Neural progenitor cell (in vitro differentiated cells): ENCODE data around the gene SIPA1. TPM values are rescaled to one million over a fixed set of nuclear protein-coding genes. Genes with fewer than 3 reads are reported as not detected.
A peak's percentile ranks its signal among the peaks of the same experiment; 100 is the strongest.

Source experiments
- DNase-seq: peaks from one replicate; pipeline ENCODE4 v3.0.0-alpha.2; 2016; ENCODE audit warnings: low spot score
- H2AFZ ChIP-seq: fragments of 200-600 bp; sonication (generic); replicated peaks from 2 replicates; pipeline ENCODE4 v1.6.1; 2016; ENCODE audit warnings: antibody characterized with exemption
- H3F3A ChIP-seq: fragments of 200-600 bp; sonication (generic); 2 replicates; pipeline ENCODE4 v1.6.1; 2016; ENCODE audit warnings: antibody characterized with exemption, low read depth
- H3K27ac ChIP-seq: fragments of 200-600 bp; sonication (generic); 2 replicates; pipeline ENCODE4 v1.5.1; 2016; ENCODE audit warnings: mild to moderate bottlenecking
- H3K27me3 ChIP-seq: fragments of 200-600 bp; sonication (generic); 2 replicates; pipeline ENCODE4 v1.6.1; 2016; ENCODE audit warnings: mild to moderate bottlenecking, moderate library complexity
- H3K36me3 ChIP-seq: fragments of 200-600 bp; sonication (generic); 2 replicates; pipeline ENCODE4 v1.5.1; 2016
- H3K4me1 ChIP-seq: fragments of 200-600 bp; sonication (generic); 2 replicates; pipeline ENCODE4 v1.6.1; 2016; ENCODE audit warnings: mixed run types
- H3K4me2 ChIP-seq: fragments of 200-600 bp; sonication (generic); 2 replicates; pipeline ENCODE4 v1.6.1; 2016
- H3K4me3 ChIP-seq: fragments of 200-600 bp; sonication (generic); 2 replicates; pipeline ENCODE4 v1.5.1; 2016
- H3K79me2 ChIP-seq: fragments of 200-600 bp; sonication (generic); 2 replicates; pipeline ENCODE4 v1.6.1; 2016; ENCODE audit warnings: low read depth
- H3K9ac ChIP-seq: fragments of 200-600 bp; sonication (generic); 2 replicates; pipeline ENCODE4 v1.6.1; 2016
- H3K9me3 ChIP-seq: fragments of 200-600 bp; sonication (generic); 2 replicates; pipeline ENCODE4 v1.5.1; 2016; ENCODE audit warnings: low read depth
- H4K20me1 ChIP-seq: fragments of 200-600 bp; sonication (generic); 2 replicates; pipeline ENCODE4 v1.6.1; 2016; ENCODE audit warnings: low read depth
- H3K27ac Mint-ChIP-seq: 3 replicates; pipeline ENCODE4 v1.8.0; 2021; ENCODE audit warnings: mixed read lengths
- H3K27me3 Mint-ChIP-seq: 2 replicates; pipeline ENCODE4 v1.8.0; 2022; ENCODE audit warnings: low read depth, mild to moderate bottlenecking, inconsistent platforms, moderate library complexity, mixed read lengths; ENCODE audit not compliant: insufficient read depth
- H3K36me3 Mint-ChIP-seq: 3 replicates; pipeline ENCODE4 v1.8.0; 2021; ENCODE audit warnings: mixed read lengths
- H3K4me1 Mint-ChIP-seq: 3 replicates; pipeline ENCODE4 v1.8.0; 2021; ENCODE audit warnings: mixed read lengths
- H3K4me3 Mint-ChIP-seq: 3 replicates; pipeline ENCODE4 v1.8.0; 2021; ENCODE audit warnings: mild to moderate bottlenecking, moderate library complexity, mixed read lengths
- H3K9me3 Mint-ChIP-seq: 3 replicates; pipeline ENCODE4 v1.8.0; 2020; ENCODE audit warnings: mixed read lengths
- EZH2 ChIP-seq: fragments of 200-600 bp; sonication (generic); IDR thresholded peaks from 2 replicates; pipeline ENCODE4 v1.6.1; 2017; ENCODE audit warnings: antibody characterized with exemption, mild to moderate bottlenecking, moderate library complexity
- EZH2phosphoT487 ChIP-seq: fragments of 200-600 bp; sonication (generic); IDR thresholded peaks from 2 replicates; pipeline ENCODE4 v1.6.1; 2017; ENCODE audit warnings: antibody characterized with exemption
- total RNA-seq: library from RNA; depleted of rRNA; stranded (reverse); fragments of >200 nt; gene quantifications from 2 replicates; pipeline ENCODE4 v1.2.3, GENCODE V29; 2015; ENCODE audit warnings: low replicate concordance
- TF ChIP-seq, protein P1 (sequence below): fragments of 200-600 bp; sonication (generic); IDR thresholded peaks from 2 replicates; pipeline ENCODE4 v1.5.1; 2017; ENCODE audit warnings: antibody characterized with exemption, mild to moderate bottlenecking

Gene SIPA1
- total RNA-seq, 1 donor from 2014 or later, result 4.7 TPM

DNA sequence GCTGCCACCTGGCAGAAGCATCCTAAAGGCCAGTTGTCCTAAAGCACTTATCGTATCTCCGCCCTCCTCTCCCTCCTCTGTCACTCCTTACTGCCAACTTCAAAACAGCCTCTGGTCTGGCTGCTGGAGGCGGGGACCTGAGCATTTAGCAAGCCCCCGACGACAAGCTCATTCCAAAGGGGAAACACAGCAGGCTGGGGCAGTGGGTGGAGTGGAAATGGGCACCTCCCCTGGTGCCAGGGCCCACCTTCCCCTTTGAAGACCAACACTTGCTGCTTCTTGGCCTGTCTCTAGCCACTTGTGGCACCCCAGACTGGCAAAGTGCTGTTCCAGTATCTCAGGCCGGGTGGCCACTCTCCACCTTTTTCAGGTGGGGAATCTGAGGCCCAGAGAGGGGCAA is 27.5 kb upstream of the SIPA1 start:
- H3K27ac Mint-ChIP-seq, result no peak overlapping the region
- H3K27ac ChIP-seq, result no peak overlapping the region
- TF ChIP-seq, protein P1, sequence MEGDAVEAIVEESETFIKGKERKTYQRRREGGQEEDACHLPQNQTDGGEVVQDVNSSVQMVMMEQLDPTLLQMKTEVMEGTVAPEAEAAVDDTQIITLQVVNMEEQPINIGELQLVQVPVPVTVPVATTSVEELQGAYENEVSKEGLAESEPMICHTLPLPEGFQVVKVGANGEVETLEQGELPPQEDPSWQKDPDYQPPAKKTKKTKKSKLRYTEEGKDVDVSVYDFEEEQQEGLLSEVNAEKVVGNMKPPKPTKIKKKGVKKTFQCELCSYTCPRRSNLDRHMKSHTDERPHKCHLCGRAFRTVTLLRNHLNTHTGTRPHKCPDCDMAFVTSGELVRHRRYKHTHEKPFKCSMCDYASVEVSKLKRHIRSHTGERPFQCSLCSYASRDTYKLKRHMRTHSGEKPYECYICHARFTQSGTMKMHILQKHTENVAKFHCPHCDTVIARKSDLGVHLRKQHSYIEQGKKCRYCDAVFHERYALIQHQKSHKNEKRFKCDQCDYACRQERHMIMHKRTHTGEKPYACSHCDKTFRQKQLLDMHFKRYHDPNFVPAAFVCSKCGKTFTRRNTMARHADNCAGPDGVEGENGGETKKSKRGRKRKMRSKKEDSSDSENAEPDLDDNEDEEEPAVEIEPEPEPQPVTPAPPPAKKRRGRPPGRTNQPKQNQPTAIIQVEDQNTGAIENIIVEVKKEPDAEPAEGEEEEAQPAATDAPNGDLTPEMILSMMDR, result no peak
- no peak for TF ChIP-seq EZH2
- TF ChIP-seq EZH2phosphoT487, result no peak
- H2AFZ ChIP-seq, result no peak overlapping the region
- H3K27me3 Mint-ChIP-seq, result peaks cover 11% of the 10 kb centered on the region
- no peak overlapping the region for H3K4me2 ChIP-seq
- peaks cover 16% of the 10 kb centered on the region for H3K36me3 Mint-ChIP-seq
- peaks cover 25% of the 10 kb centered on the region for H3K4me1 ChIP-seq
- no peaks in the 10 kb centered on the region for H3K9me3 Mint-ChIP-seq
- no peak overlapping the region for H3K4me3 ChIP-seq
- H3K79me2 ChIP-seq, result peaks cover 27% of the 10 kb centered on the region
- H3K4me3 Mint-ChIP-seq, result peak overlapping the region; percentile 25
- peaks cover 61% of the 10 kb centered on the region for H4K20me1 ChIP-seq
- peaks cover 7% of the 10 kb centered on the region for H3K27me3 ChIP-seq
- H3F3A ChIP-seq, result peaks cover 34% of the 10 kb centered on the region
- DNase-seq, result no peak
- H3K36me3 ChIP-seq, result peaks cover 2% of the 10 kb centered on the region
- H3K4me1 Mint-ChIP-seq, result peaks cover 43% of the 10 kb centered on the region
- H3K9ac ChIP-seq, result peak overlapping the region; percentile 16
- no peaks in the 10 kb centered on the region for H3K9me3 ChIP-seq

DNA sequence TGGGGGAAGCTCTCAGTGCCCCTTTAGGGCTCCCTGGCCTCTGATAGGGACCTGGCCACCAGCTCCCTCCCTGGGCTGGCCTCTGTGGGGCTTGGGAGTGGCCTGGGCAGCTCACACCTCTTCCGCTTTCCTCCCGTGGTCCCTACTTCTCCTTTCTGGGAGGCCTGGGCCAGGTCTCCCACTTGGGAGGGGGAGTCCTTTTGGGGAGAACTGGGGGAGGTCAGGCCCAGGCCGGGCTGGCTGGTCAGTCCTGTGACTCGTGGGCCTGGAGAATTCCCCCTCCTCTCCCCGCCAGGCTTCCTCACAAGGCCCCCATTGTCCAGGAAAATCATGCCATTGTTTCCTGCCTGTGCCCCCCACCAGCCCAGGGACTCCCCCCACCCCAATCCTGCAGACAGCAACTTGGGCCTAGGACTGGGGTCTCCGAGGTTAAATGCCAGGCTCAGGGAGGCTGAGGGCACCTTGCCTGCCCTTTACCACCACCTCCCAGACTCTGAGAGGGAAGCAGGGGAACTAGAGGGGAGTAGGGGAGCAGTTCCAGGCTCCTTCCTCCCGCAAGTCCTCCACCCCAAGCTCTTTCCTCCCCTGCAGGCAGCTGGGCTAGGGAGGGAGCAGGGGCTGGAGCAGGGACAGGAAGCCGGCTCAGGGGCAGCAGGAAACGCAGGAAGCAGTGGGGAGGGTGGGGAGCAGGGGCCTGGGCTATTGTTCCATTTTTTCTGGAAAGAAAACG is 26.7 kb upstream of the SIPA1 start:
- no peak overlapping the region for H3K4me3 Mint-ChIP-seq
- Histone ChIP-seq H2AFZ (no peak overlapping the region), H3K4me1 (peaks cover 24% of the 10 kb centered on the region), H3K27me3 (peaks cover 7% of the 10 kb centered on the region), H3K9me3 (no peaks in the 10 kb centered on the region), H3K9ac (no peak overlapping the region), H3K79me2 (peaks cover 32% of the 10 kb centered on the region), H4K20me1 (peaks cover 59% of the 10 kb centered on the region), H3K4me2 (peak overlapping the region; percentile 75), H3F3A (peaks cover 38% of the 10 kb centered on the region), H3K4me3 (no peak overlapping the region), H3K27ac (no peak overlapping the region), H3K36me3 (peaks cover 2% of the 10 kb centered on the region)
- H3K9me3 Mint-ChIP-seq, result no peaks in the 10 kb centered on the region
- H3K27me3 Mint-ChIP-seq, result peaks cover 14% of the 10 kb centered on the region
- TF ChIP-seq EZH2phosphoT487 (no peak), EZH2 (no peak)
- TF ChIP-seq, protein P1, result no peak
- peaks cover 43% of the 10 kb centered on the region for H3K4me1 Mint-ChIP-seq
- H3K27ac Mint-ChIP-seq, result no peak overlapping the region
- no peak for DNase-seq
- peaks cover 14% of the 10 kb centered on the region for H3K36me3 Mint-ChIP-seq

DNA sequence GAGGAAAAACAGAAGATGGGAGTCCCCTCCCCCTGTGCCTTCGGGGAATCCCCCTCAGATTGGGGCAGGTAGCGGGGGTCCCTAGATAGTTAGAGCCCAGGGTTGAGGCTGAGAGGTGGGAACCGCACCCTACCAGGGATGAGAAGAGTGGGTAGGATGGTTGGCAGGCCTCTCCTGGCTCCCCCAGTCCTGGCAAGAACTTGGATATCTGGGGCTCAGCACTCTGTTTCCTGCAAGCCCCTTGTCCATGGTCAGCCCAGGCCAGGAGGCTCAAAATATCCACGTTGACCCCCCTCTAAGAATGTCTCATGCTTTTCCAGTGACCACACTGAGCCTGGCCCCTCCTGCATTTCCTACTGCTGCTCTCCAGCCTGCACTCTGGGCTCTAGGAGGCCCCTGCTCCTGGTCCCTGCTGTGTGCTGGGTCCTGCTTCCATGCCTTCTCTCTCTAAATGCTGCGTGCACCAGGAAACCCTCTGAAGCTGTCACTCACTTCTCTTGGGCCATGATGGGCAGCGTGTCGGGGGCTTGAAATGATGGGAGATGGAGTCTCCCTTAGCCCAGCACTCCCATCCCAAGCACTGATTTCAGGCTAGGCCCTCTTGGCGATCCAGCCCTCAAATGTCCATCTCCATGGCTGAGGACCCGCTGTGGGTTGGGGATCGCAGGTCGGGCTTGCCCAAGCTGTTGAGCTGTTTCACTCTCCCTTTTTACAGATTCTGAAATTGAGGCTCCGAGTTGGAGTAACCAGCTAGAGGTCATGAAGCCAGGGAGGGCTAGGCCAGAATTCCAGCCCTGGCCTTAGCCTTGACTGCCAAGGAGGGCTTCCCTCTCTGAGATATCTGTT is 25.9 kb upstream of the SIPA1 start:
- Mint-ChIP-seq H3K36me3 (peaks cover 14% of the 10 kb centered on the region), H3K27me3 (peaks cover 10% of the 10 kb centered on the region), H3K4me1 (peaks cover 43% of the 10 kb centered on the region), H3K27ac (peak overlapping the region; percentile 76), H3K9me3 (no peaks in the 10 kb centered on the region), H3K4me3 (peak overlapping the region; percentile 81)
- Histone ChIP-seq H3K27me3 (peaks cover 7% of the 10 kb centered on the region), H2AFZ (no peak overlapping the region), H3K4me1 (peaks cover 25% of the 10 kb centered on the region), H3K79me2 (peaks cover 39% of the 10 kb centered on the region), H3K4me3 (no peak overlapping the region), H3K9ac (no peak overlapping the region), H4K20me1 (peaks cover 61% of the 10 kb centered on the region), H3K27ac (no peak overlapping the region), H3F3A (peaks cover 34% of the 10 kb centered on the region), H3K36me3 (no peaks in the 10 kb centered on the region), H3K4me2 (peak overlapping the region; percentile 75), H3K9me3 (no peaks in the 10 kb centered on the region)
- TF ChIP-seq, protein P1, result no peak
- TF ChIP-seq EZH2phosphoT487 (no peak), EZH2 (no peak)
- no peak for DNase-seq
